HG02678 (cell line): ENCODE results near the gene DEFB116.
"Not testable (repeated sequence)": the region's sequence is repeated elsewhere in the genome, so short reads cannot be mapped to it uniquely, and the experiment has no call there.

Experiments
- ATAC-seq: cut with Tn5 transposase; IDR thresholded peaks from one replicate; pipeline ENCODE4 v1.9.1; 2021; ENCODE audit warnings: mild to moderate bottlenecking, moderate library complexity; ENCODE audit not compliant: unreplicated experiment

The DEFB116 gene, protein sequence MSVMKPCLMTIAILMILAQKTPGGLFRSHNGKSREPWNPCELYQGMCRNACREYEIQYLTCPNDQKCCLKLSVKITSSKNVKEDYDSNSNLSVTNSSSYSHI

GRCh38 chr20:31308535-31309162 lies at the start of gene DEFB116:
Gene DEFB116 (minus strand): TSS chr20:31308585. CDS start chr20:31308585, 0 bp downstream.
- no peak for ATAC-seq

- no peak for ATAC-seq
Observed at GRCh38 chr20:31355981-31356380, 47.6 kb upstream of the DEFB116 start.

GRCh38 chr20:31341470-31341869 lies 33.1 kb upstream of the DEFB116 start:
- ATAC-seq = no peak

GRCh38 chr20:31330893-31331292 lies 22.5 kb upstream of the DEFB116 start:
- ATAC-seq = no peak

DNA sequence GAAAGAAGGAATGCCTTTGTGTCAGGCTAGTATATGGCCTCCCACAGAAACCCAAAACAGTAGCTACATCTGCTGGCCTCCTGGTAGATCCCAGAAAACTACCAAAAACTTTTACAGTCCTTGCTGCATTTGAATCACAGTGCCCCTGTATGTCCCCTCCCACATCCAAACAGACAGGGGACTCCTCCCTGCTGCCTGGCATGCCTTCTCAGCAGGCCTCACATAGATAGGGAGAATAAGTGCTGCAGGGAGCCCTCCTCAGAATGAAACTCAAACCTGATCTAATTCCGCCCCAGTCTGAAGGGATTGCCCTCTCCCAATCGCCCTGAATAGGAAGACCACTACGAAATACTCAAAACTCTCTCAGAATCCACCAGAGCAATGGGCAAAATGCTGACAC lies 14.1 kb upstream of the DEFB116 start:
- ATAC-seq = no peak

- not testable (repeated sequence) for ATAC-seq
Observed at GRCh38 chr20:31284964-31285363, 23.4 kb downstream of the DEFB116 start.

GRCh38 chr20:31278178-31278577 lies 30.2 kb downstream of the DEFB116 start:
- no peak for ATAC-seq

DNA sequence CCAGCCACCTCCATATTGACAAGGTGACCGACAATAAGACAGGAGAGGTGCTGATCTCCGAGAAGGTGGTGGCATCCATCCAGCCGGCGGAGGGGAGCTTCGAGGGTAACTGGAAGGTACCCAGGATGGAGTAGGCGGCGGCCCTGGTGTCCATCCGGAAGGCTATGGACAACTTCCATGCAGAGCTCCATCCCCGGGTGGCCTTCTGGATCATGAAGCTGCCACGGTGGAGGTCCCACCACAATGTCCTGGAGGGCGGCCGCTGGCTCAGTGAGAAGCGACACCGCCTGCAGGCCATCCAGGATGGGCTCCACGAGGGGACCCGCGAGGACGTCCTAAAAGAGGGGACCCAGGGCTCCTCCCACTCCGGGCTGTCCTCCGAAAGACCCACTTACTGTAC lies 33.9 kb downstream of the DEFB116 start:
- no peak for ATAC-seq

- no peak for ATAC-seq
Observed at GRCh38 chr20:31260326-31260932, 48.0 kb downstream of the DEFB116 start.

GRCh38 chr20:31257364-31257763 lies 51.0 kb downstream of the DEFB116 start, which contains the start of gene DEFB115:
Gene DEFB115 (plus strand): TSS chr20:31257664. CDS start chr20:31257664, 0 bp downstream.
- no peak for ATAC-seq

DNA sequence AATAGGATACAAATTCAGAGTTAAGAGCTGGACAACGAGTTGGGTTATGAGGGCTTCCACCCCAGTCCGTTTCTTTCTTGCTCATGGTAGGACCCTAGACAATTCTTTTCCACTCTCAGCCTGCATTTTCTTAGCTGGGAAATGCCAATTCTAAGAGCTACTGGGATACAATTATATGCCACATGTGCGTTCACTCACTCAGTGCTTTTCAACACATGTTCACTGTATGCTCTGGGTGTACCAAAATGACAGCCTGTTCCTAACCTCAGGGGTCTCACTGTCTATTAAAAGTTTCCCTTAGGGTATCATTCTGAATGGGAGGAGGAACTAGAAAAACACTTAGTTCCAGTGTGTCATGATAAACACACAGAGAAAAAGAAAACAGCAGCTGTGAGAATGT lies 51.4 kb downstream of the DEFB116 start:
- ATAC-seq = no peak
